HepG2 (cell line): Measurements from ENCODE around the gene FOXN3.

Experiments used
- ESRRA ChIP-seq: sonication (generic); formaldehyde crosslinking; IDR thresholded peaks from 2 replicates; pipeline ENCODE4 v1.5.1; 2020; ENCODE audit warnings: mild to moderate bottlenecking, low read depth, missing genetic modification reagents
- TF ChIP-seq, protein P1 (sequence below): sonication (generic); formaldehyde crosslinking; IDR thresholded peaks from 2 replicates; pipeline ENCODE4 v1.4.0; 2020; ENCODE audit warnings: missing genetic modification reagents, mild to moderate bottlenecking, borderline replicate concordance
- TF ChIP-seq, protein P2 (sequence below): sonication (generic); formaldehyde crosslinking; IDR thresholded peaks from 2 replicates; pipeline ENCODE4 v1.5.0; 2020; ENCODE audit warnings: mild to moderate bottlenecking, missing genetic modification reagents, moderate library complexity

DNA sequence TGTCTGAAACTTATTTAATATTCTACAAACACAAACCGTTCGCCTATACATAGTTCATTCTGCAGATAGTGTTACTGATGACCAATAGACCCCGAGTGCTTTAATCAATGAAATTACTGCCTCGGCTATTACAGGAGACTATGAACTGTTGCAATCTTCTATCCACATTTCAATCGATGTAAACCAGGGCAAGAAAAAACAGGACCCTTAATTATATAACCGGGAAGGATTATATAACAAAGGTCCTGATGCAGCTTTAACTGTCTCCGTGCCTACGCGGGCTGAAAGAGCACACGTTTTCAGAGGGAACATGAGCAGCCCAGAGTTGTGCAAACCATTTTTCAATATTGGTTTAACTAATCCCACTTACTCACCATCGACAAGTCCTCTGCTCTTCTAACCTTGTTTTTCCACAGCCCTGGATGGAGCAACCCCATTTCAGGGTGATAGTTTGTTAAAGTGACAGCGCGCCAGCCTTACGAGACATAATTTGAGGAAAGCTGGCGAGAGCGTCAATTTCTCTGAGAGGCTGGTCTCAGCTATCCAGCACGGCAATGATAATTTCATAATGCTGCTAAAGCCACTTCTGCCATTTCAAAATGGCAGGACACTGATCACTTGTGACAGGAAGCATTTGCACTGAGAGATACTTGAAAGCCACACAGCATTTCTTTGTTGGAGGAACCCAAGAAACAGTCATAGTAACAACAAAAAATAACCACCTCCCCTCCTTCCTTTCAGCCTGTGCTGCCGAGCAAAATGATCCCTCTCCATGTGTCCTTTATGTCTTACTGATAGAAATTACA, 184.6 kb downstream of the FOXN3 start:
- TF ChIP-seq ESRRA (CRISPR knock-in tag) = peak; percentile 75
- TF ChIP-seq, protein P1, sequence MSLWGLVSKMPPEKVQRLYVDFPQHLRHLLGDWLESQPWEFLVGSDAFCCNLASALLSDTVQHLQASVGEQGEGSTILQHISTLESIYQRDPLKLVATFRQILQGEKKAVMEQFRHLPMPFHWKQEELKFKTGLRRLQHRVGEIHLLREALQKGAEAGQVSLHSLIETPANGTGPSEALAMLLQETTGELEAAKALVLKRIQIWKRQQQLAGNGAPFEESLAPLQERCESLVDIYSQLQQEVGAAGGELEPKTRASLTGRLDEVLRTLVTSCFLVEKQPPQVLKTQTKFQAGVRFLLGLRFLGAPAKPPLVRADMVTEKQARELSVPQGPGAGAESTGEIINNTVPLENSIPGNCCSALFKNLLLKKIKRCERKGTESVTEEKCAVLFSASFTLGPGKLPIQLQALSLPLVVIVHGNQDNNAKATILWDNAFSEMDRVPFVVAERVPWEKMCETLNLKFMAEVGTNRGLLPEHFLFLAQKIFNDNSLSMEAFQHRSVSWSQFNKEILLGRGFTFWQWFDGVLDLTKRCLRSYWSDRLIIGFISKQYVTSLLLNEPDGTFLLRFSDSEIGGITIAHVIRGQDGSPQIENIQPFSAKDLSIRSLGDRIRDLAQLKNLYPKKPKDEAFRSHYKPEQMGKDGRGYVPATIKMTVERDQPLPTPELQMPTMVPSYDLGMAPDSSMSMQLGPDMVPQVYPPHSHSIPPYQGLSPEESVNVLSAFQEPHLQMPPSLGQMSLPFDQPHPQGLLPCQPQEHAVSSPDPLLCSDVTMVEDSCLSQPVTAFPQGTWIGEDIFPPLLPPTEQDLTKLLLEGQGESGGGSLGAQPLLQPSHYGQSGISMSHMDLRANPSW (CRISPR knock-in tag) = no peak
- TF ChIP-seq, protein P2, sequence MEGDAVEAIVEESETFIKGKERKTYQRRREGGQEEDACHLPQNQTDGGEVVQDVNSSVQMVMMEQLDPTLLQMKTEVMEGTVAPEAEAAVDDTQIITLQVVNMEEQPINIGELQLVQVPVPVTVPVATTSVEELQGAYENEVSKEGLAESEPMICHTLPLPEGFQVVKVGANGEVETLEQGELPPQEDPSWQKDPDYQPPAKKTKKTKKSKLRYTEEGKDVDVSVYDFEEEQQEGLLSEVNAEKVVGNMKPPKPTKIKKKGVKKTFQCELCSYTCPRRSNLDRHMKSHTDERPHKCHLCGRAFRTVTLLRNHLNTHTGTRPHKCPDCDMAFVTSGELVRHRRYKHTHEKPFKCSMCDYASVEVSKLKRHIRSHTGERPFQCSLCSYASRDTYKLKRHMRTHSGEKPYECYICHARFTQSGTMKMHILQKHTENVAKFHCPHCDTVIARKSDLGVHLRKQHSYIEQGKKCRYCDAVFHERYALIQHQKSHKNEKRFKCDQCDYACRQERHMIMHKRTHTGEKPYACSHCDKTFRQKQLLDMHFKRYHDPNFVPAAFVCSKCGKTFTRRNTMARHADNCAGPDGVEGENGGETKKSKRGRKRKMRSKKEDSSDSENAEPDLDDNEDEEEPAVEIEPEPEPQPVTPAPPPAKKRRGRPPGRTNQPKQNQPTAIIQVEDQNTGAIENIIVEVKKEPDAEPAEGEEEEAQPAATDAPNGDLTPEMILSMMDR (CRISPR knock-in tag) = no peak; the same call in 1 of the 2 replicates
